GM18951 (cell line): Measurements from ENCODE around the gene UBL4B.
"Not testable (repeated sequence)": the region's sequence is repeated elsewhere in the genome, so short reads cannot be mapped to it uniquely, and the experiment has no call there.

Experiments used
- POLR2A ChIP-seq: IDR thresholded peaks from 4 replicates; pipeline ENCODE4 v1.6.1; 2011; ENCODE audit warnings: mild to moderate bottlenecking; ENCODE audit not compliant: insufficient read length, insufficient read depth; ENCODE audit errors: extremely low read depth
- in situ Hi-C: fragments of 300-500 bp; cut with MboI; formaldehyde crosslinking; loops from one replicate; pipeline ENCODE4 v1.12.0; 2022; ENCODE audit warnings: low sequenced_read_pairs, mixed read lengths, inconsistent platforms; ENCODE audit not compliant: unreplicated experiment

The UBL4B gene

GRCh38 chr1:110076789-110077500 is 35.3 kb upstream of the UBL4B start:
- in situ Hi-C loops, result no loop called here
- TF ChIP-seq POLR2A, result no peak

- in situ Hi-C loops, result not testable (repeated sequence)
These were observed 32.2 kb upstream of the UBL4B start for GRCh38 chr1:110079995-110080394.

- no peak for TF ChIP-seq POLR2A
- in situ Hi-C loops, result no loop called here
These were observed 31.2 kb upstream of the UBL4B start for GRCh38 chr1:110081061-110081460.

GRCh38 chr1:110082477-110082876 is 29.8 kb upstream of the UBL4B start:
- no peak for TF ChIP-seq POLR2A
- in situ Hi-C loops, result no loop called here

GRCh38 chr1:110083061-110083865 is 29.0 kb upstream of the UBL4B start:
- in situ Hi-C loops, result no loop called here
- no peak for TF ChIP-seq POLR2A

GRCh38 chr1:110083866-110084226 is 28.4 kb upstream of the UBL4B start:
- in situ Hi-C loops, result no loop called here
- TF ChIP-seq POLR2A, result no peak

- TF ChIP-seq POLR2A, result no peak
- in situ Hi-C loops, result no loop called here
These were observed 27.8 kb upstream of the UBL4B start for GRCh38 chr1:110084227-110085078.

- in situ Hi-C loops, result no loop called here
- TF ChIP-seq POLR2A, result no peak
These were observed 26.6 kb upstream of the UBL4B start for GRCh38 chr1:110085671-110086070.

- no peak for TF ChIP-seq POLR2A
- in situ Hi-C loops, result no loop called here
These were observed 25.3 kb upstream of the UBL4B start for GRCh38 chr1:110086961-110087360.

GRCh38 chr1:110087812-110088738 is 24.2 kb upstream of the UBL4B start:
- TF ChIP-seq POLR2A, result no peak
- in situ Hi-C loops, result no loop called here

- in situ Hi-C loops, result no loop called here
These were observed 23.4 kb upstream of the UBL4B start for GRCh38 chr1:110088739-110089316.

GRCh38 chr1:110089561-110090275 is 22.5 kb upstream of the UBL4B start:
- in situ Hi-C loops, result no loop called here
- TF ChIP-seq POLR2A, result no peak

More at GRCh38 chr1:110088739-110089316, 23.4 kb upstream of the UBL4B start:
- TF ChIP-seq POLR2A, result no peak

GRCh38 chr1:110091381-110091780 is 20.9 kb upstream of the UBL4B start:
- no peak for TF ChIP-seq POLR2A
- in situ Hi-C loops, result no loop called here
